Measurements from ENCODE around the gene RASSF4.
A peak's percentile ranks its signal among the peaks of the same experiment; 100 is the strongest.

RASSF4 gene

GRCh38 chr10:44975431-44976331 lies 16.1 kb downstream of the RASSF4 start:
- peaks cover 4 to 76% (median 70%) of the 10 kb centered on the region in 4 experiments for H3K4me1 ChIP-seq (ENCODE audit: control extremely low read depth in 1 of 4, control insufficient read depth in 4 of 4, insufficient read depth in 4 of 4, low read length in 3 of 4)
- H3K27me3 ChIP-seq (replicated peaks in 2 of 5; ENCODE audit: control insufficient read depth in 4 of 5, insufficient read depth in 5 of 5, low read length in 4 of 5): no peaks in the 10 kb centered on the region
- H3K36me3 ChIP-seq (ENCODE audit: control insufficient read depth in 4 of 4, insufficient read depth in 4 of 4, low read length in 3 of 4): peaks cover 0 to 19% (median 0%) of the 10 kb centered on the region in 4 experiments
- WGBS (ENCODE audit: insufficient coverage): 21% methylated on average over 6 of the region's 10 CpGs
- POLR2A ChIA-PET: interaction anchor here (1.2 kb wide), 1 partner anchor 38 kb away, joined by 3 read pairs; no protein-coding TSS in a partner anchor
- no peaks in the 10 kb centered on the region for H3K9me3 ChIP-seq (ENCODE audit: control extremely low read depth in 1 of 5, control insufficient read depth in 4 of 5, insufficient read depth in 2 of 5, low read depth in 1 of 5, low read length in 4 of 5)
- CTCF ChIA-PET: interaction anchor here (0.7 to 2.4 kb wide), 9 partner anchors 9 to 47 kb away, joined by 3 to 29 read pairs (median 7); no protein-coding TSS in a partner anchor
- no peak overlapping the region for H3K27ac ChIP-seq (ENCODE audit: insufficient read depth in 1 of 2, low read depth in 1 of 2, low read length in 2 of 2, poor library complexity in 1 of 2, severe bottlenecking in 2 of 2)
- peak overlapping the region in 4 of 7 experiments; percentile 19 to 97 (median 56) for H3K4me3 ChIP-seq (ENCODE audit: control insufficient read depth in 1 of 7, extremely low read depth in 1 of 7, insufficient read depth in 4 of 7, low read depth in 2 of 7, low read length in 6 of 7)
- DNase-seq: peak in 2 of 3 donors; percentile 66 to 71

GRCh38 chr10:44976352-44977198 lies 17.0 kb downstream of the RASSF4 start:
- WGBS (ENCODE audit: insufficient coverage): 76% methylated on average over 6 of the region's 9 CpGs
- Histone ChIP-seq H3K9me3 (ENCODE audit: control extremely low read depth in 1 of 5, control insufficient read depth in 4 of 5, insufficient read depth in 2 of 5, low read depth in 1 of 5, low read length in 4 of 5) (no peaks in the 10 kb centered on the region), H3K36me3 (ENCODE audit: control insufficient read depth in 4 of 4, insufficient read depth in 4 of 4, low read length in 3 of 4) (peaks cover 0 to 16% (median 0%) of the 10 kb centered on the region in 4 experiments), H3K4me3 (ENCODE audit: control insufficient read depth in 1 of 7, extremely low read depth in 1 of 7, insufficient read depth in 4 of 7, low read depth in 2 of 7, low read length in 6 of 7) (peak overlapping the region in 6 of 7 experiments; percentile 18 to 97 (median 74)), H3K4me1 (ENCODE audit: control extremely low read depth in 1 of 4, control insufficient read depth in 4 of 4, insufficient read depth in 4 of 4, low read length in 3 of 4) (peaks cover 4 to 85% (median 79%) of the 10 kb centered on the region in 4 experiments), H3K27me3 (replicated peaks in 2 of 5; ENCODE audit: control insufficient read depth in 4 of 5, insufficient read depth in 5 of 5, low read length in 4 of 5) (no peaks in the 10 kb centered on the region), H3K27ac (ENCODE audit: insufficient read depth in 1 of 2, low read depth in 1 of 2, low read length in 2 of 2, poor library complexity in 1 of 2, severe bottlenecking in 2 of 2) (peak overlapping the region in 1 of 2 experiments; percentile 45)
- ChIA-PET CTCF (interaction anchor here (0.6 to 2.4 kb wide), 11 partner anchors 8 to 48 kb away, joined by 3 to 29 read pairs (median 4); no protein-coding TSS in a partner anchor), POLR2A (no interaction called here)
- DNase-seq: no peak

- Histone ChIP-seq H3K27me3 (replicated peaks in 2 of 5; ENCODE audit: control insufficient read depth in 4 of 5, insufficient read depth in 5 of 5, low read length in 4 of 5) (no peaks in the 10 kb centered on the region), H3K9me3 (ENCODE audit: control extremely low read depth in 1 of 5, control insufficient read depth in 4 of 5, insufficient read depth in 2 of 5, low read depth in 1 of 5, low read length in 4 of 5) (no peaks in the 10 kb centered on the region), H3K36me3 (ENCODE audit: control insufficient read depth in 4 of 4, insufficient read depth in 4 of 4, low read length in 3 of 4) (peaks cover 0 to 16% (median 0%) of the 10 kb centered on the region in 4 experiments), H3K27ac (ENCODE audit: insufficient read depth in 1 of 2, low read depth in 1 of 2, low read length in 2 of 2, poor library complexity in 1 of 2, severe bottlenecking in 2 of 2) (peak overlapping the region; percentile 28 to 75), H3K4me3 (ENCODE audit: control insufficient read depth in 1 of 7, extremely low read depth in 1 of 7, insufficient read depth in 4 of 7, low read depth in 2 of 7, low read length in 6 of 7) (peak overlapping the region; percentile 61 to 97 (median 74)), H3K4me1 (ENCODE audit: control extremely low read depth in 1 of 4, control insufficient read depth in 4 of 4, insufficient read depth in 4 of 4, low read length in 3 of 4) (peaks cover 4 to 93% (median 85%) of the 10 kb centered on the region in 4 experiments)
- 49% methylated on average over 24 of the region's 25 CpGs for WGBS (ENCODE audit: insufficient coverage)
- ChIA-PET CTCF (interaction anchor here (0.6 to 5.3 kb wide), 11 partner anchors 9 to 48 kb away, joined by 3 to 44 read pairs (median 7); no protein-coding TSS in a partner anchor), POLR2A (interaction anchor here (0.6 to 1.8 kb wide), 4 partner anchors 10 to 56 kb away, joined by 3 to 12 read pairs (median 4); no protein-coding TSS in a partner anchor)
- DNase-seq: peak in 2 of 3 donors; percentile 49 to 53
These were observed 17.9 kb downstream of the RASSF4 start for GRCh38 chr10:44977287-44978212.

DNA sequence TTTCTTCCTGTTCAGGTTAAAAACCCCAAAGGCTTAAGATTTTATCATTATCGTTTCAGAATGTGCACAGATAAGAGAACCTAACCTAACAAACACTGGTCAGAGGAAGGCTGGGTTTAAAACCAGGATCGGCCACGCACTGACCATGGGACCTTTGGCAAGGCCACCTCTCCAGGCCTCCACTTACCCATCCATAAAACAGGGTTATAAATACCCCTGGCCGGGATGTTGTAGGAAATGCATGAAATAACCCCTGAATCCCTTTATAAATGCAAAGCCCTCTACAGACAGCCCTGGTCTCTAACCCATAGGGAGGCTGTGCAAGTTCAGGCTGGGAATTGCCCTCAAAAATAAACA lies 18.6 kb downstream of the RASSF4 start:
- Histone ChIP-seq H3K27me3 (replicated peaks in 2 of 5; ENCODE audit: control insufficient read depth in 4 of 5, insufficient read depth in 5 of 5, low read length in 4 of 5) (no peaks in the 10 kb centered on the region), H3K9me3 (ENCODE audit: control extremely low read depth in 1 of 5, control insufficient read depth in 4 of 5, insufficient read depth in 2 of 5, low read depth in 1 of 5, low read length in 4 of 5) (no peaks in the 10 kb centered on the region), H3K27ac (ENCODE audit: insufficient read depth in 1 of 2, low read depth in 1 of 2, low read length in 2 of 2, poor library complexity in 1 of 2, severe bottlenecking in 2 of 2) (peak overlapping the region; percentile 28 to 75), H3K4me1 (ENCODE audit: control extremely low read depth in 1 of 4, control insufficient read depth in 4 of 4, insufficient read depth in 4 of 4, low read length in 3 of 4) (peaks cover 4 to 90% (median 84%) of the 10 kb centered on the region in 4 experiments), H3K4me3 (ENCODE audit: control insufficient read depth in 1 of 7, extremely low read depth in 1 of 7, insufficient read depth in 4 of 7, low read depth in 2 of 7, low read length in 6 of 7) (peak overlapping the region; percentile 61 to 97 (median 74)), H3K36me3 (ENCODE audit: control insufficient read depth in 4 of 4, insufficient read depth in 4 of 4, low read length in 3 of 4) (peaks cover 0 to 16% (median 0%) of the 10 kb centered on the region in 4 experiments)
- DNase-seq: no peak
- ChIA-PET CTCF (interaction anchor here (1.0 to 5.3 kb wide), 7 partner anchors 10 to 45 kb away, joined by 3 to 44 read pairs (median 4); partner anchors contain the start of gene ZNF22), POLR2A (interaction anchor here (0.6 to 1.8 kb wide), 5 partner anchors 10 to 57 kb away, joined by 3 to 12 read pairs (median 4); no protein-coding TSS in a partner anchor)
- WGBS (ENCODE audit: insufficient coverage): 0% methylated on average over 2 of the region's 4 CpGs

DNA sequence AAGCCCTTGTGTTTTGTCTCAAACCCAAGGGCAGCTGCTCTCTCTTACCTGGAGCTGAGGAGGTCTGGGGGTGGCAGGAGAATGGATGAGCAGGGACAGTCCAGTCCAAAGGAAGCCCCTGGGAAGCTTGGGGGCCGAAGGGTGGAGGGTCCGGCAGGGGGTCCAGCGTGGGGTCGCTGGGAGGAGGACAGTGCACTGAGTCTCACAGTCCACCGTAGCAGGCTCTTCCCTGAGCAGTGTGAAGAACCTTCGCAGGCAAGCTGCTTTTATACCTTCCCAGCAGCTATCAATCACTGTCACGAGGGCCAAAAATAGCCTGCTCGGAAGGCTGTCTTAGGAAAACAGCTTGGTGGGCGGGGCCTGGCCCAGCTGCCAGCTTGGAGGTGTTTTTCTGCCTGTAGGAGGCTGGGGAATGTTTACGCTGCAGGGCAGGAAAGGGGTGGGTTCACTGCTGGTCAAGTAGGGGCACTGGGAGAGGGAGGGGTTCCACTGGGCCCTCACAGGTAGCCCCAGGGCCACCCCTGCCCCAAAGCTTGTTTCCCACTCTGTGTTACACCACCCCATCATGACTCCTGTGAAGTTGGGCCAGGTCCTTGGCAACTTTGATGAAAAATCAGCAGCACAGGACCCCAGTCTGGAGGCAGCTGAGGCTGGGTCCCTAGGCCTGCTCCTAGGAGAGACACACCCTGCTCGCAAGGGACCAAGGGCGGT lies 19.1 kb downstream of the RASSF4 start, which contains the start of gene DEPP1:
Gene DEPP1 (minus strand): TSS at position 240 of the 711 bp plus-strand sequence. CDS start 779 bp downstream, outside the sequence.
- no peaks in the 10 kb centered on the region for H3K27me3 ChIP-seq (replicated peaks in 2 of 5; ENCODE audit: control insufficient read depth in 4 of 5, insufficient read depth in 5 of 5, low read length in 4 of 5)
- peaks cover 0 to 16% (median 0%) of the 10 kb centered on the region in 4 experiments for H3K36me3 ChIP-seq (ENCODE audit: control insufficient read depth in 4 of 4, insufficient read depth in 4 of 4, low read length in 3 of 4)
- CTCF ChIA-PET: interaction anchor here (0.8 to 5.3 kb wide), 9 partner anchors 9 to 52 kb away, joined by 3 to 44 read pairs (median 3); partner anchors contain the start of gene ZNF22
- H3K4me3 ChIP-seq (ENCODE audit: control insufficient read depth in 1 of 7, extremely low read depth in 1 of 7, insufficient read depth in 4 of 7, low read depth in 2 of 7, low read length in 6 of 7): peak within 1 kb of the TSS; percentile 61 to 97 (median 74)
- peaks cover 3 to 84% (median 79%) of the 10 kb centered on the region in 4 experiments for H3K4me1 ChIP-seq (ENCODE audit: control extremely low read depth in 1 of 4, control insufficient read depth in 4 of 4, insufficient read depth in 4 of 4, low read length in 3 of 4)
- DNase-seq: peak; percentile 89 to 96 (median 94)
- no peaks in the 10 kb centered on the region for H3K9me3 ChIP-seq (ENCODE audit: control extremely low read depth in 1 of 5, control insufficient read depth in 4 of 5, insufficient read depth in 2 of 5, low read depth in 1 of 5, low read length in 4 of 5)
- POLR2A ChIA-PET: interaction anchor here (0.6 to 1.8 kb wide), 6 partner anchors 11 to 57 kb away, joined by 3 to 12 read pairs (median 4); no protein-coding TSS in a partner anchor
- WGBS (ENCODE audit: insufficient coverage): 8% methylated on average over 8 of the region's 12 CpGs
- H3K27ac ChIP-seq (ENCODE audit: insufficient read depth in 1 of 2, low read depth in 1 of 2, low read length in 2 of 2, poor library complexity in 1 of 2, severe bottlenecking in 2 of 2): peak within 1 kb of the TSS; percentile 28 to 75
